Right lung (tissue), 5 donors: ENCODE results near the gene MOK. TPM values are rescaled to one million over a fixed set of nuclear protein-coding genes. Genes with fewer than 3 reads are reported as not detected.

ENCODE experiments used
- DNase-seq, 2 donors: peaks; one replicate each; pipeline ENCODE4 v3.0.0-alpha.2; 2013
- polyA plus RNA-seq, 5 donors: library from polyadenylated mRNA; unstranded; fragments of 120-200 nt; gene quantifications; one replicate each; pipeline versions ENCODE4 v1.2.1 to v1.2.3, GENCODE V29; 2013; ENCODE audit warnings: inconsistent platforms in 1 of 5, low replicate concordance in 1 of 5; ENCODE audit not compliant: insufficient read length in 5 of 5, insufficient read depth in 1 of 5

MOK gene
- polyA plus RNA-seq, 5 donors, result 24.6 to 32.7 (median 29.9) TPM

DNA sequence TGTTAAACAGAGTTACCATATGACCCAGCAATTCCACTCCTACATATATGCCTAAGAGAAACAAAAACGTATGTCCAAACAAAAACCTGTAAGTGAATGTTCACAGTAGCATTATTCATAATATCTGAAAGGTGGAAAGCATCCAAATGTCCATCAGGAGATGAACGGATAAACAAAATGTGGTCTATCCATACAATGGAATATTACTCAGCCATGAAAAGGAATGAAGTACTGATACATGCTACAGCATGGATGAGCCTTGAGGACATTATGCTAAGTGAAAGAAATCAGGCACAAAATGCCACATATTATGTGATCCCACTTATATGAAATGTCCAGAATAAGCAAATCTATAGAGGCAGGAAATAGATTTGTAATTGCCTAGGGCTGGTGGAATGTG lies 16.8 kb downstream of the MOK start:
- DNase-seq, result no peak

DNA sequence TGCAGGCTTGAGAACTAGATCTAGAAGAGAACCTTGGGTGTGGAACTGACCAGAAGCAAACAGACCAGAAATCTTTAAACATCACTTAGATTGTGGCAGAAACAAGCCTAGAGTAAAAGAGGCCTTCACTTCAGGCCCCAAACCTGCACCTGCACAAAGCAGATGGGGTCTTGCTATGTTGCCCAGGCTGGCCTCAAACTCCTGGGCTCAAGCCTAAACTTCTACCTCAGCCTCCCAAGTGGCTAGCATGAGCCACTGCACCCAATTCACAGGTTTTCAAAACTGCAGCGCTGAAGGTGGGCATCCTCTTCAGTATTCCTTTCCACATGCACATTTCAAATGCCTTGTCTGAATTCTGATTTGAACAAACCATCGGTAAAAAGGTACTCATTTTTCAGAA lies 19.9 kb downstream of the MOK start:
- no peak for DNase-seq

DNA sequence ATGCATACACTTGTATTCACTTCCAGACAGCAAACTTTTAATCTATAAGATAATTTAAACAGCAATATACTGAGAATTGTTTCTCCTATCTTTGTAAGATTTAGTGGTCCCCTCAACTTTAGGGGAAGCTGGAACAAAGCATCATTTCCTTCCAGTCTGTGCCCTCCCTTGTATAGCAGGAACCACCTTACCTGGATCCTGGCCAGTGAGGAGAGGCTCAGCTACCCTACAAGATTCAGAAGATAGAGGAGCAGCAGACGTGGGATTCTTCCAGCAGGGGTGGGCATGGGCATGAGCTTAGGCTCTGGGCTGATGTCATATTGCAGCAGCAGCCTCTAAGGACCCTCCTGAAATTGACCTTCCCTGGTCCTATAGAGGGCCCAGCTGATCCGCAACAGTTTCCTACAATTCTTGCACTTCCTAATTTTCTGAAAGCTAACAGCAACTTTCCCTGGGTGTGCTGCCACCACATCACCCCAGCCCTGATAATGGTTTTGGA lies 21.3 kb downstream of the MOK start:
- DNase-seq, result no peak

DNA sequence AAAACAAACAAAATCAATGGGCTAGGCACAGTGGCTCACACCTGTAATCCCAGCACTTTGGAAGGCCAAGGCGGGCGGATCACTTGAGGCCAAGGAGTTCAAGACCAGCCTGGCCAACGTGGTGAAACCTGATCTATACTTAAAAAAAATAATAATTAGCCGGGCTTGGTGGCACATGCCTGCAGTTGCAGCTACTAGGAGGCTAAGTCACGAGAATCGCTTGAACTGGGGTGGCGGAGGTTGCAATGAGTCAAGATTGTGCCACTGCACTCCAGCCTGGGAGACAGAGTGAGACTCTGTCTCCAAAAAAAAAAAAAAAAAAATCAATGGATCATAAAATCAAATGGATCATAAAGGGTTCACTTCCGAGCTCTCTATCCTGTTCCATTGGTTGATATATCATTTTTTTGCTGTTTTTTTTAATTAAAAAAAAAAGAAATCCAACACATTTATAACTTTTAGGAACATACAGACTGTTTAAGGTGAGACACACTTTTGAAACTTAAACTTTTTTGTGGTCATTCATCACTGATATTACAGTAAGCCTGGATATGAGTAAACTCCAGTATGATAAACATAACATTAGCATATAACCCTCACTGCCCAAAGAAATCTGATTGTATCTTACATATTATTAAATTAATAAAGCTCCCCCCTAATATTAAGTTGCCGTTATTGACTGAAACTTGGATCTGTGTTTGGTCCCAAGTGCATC lies 22.1 kb downstream of the MOK start:
- DNase-seq, result no peak

DNA sequence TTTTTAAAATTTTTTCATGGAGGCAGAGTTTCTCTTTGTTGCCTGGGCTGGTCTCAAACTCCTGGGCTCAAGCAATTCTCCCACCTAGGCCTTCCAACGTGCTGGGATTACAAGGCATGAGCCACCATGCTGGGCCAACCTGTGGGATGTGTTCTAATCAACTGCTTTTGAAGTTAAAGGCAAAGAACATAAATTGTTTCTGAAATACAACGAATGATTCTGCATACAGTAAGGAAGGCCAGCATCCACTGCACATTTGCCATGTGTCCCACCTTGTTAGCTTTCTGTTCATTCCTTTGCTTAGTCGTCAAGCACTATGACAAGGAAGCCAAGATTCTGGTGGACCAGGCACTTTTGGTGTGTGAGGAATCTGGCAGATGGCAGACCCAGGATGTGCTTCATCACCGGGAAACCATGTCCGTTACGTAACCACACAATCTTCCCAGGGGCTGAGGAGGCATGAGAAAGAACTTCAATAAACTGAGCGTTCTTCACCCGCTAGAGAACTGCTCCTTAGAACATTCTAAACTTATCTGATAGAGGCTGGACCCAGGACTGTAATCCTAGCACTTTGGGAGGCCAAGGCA lies 24.5 kb downstream of the MOK start:
- no peak for DNase-seq

DNA sequence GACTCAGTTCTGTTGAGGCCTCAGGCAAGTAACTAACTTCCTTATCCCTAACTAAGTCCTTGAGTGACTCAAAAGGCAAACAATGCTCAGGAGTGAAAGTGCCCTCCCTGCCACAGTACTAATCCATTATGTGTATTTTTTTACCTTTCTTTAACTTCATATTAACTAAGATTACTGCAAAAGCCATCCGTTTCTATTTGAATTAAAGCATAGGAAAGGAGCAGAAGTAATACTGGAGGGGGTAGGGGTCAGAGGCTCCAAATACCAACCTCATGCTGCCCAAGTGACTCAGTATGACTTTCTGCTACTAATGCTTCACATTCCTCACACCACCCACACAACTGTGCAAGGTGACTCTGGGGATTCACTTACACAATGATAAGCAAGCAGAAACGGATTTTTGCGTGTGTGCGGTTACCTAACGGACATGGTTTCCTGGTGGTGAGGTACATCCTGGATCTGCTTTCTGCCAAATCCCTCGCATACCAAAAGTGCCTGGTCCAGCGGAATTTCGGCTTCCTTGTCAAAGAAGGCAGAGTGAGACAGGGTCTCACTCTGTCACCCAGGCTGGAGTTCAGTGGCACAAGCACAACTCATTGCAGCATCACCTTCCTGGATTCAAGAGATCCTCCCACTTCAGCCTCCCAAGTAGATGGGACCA lies 25.1 kb downstream of the MOK start:
- no peak for DNase-seq

DNA sequence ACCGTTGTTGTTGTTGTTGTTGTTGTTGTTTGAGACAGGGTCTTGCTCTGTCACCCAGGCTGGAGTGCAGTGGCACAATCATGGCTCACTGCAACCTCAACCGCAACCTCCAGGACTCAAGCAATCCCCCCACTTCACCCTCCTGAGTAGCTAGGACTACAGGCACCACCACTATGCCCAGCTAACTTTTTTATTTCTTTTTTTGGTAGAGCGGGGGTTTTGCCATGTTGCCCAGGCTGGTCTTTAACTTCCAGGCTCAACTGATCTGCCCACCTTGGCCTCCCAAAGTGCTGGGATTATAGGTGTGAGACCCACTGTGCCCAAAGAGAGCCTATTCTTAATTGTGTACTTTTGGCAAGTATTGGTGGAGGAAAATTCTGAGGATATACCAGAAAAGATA lies 25.7 kb downstream of the MOK start:
- no peak for DNase-seq

DNA sequence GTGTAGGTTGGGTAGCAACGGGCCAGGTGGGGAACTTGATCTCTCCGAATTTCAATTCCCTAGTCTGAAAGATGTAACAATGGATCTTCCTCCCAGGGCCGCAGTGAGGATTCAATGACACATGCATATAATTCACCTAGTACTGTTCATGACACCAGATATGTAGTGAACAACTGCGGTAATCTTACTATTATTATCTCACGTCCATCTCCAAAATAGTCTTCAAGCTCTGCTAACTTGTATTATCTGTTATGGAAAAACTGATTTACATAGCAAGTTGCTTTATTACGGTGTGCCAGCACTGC lies 26.4 kb downstream of the MOK start:
- no peak for DNase-seq

DNA sequence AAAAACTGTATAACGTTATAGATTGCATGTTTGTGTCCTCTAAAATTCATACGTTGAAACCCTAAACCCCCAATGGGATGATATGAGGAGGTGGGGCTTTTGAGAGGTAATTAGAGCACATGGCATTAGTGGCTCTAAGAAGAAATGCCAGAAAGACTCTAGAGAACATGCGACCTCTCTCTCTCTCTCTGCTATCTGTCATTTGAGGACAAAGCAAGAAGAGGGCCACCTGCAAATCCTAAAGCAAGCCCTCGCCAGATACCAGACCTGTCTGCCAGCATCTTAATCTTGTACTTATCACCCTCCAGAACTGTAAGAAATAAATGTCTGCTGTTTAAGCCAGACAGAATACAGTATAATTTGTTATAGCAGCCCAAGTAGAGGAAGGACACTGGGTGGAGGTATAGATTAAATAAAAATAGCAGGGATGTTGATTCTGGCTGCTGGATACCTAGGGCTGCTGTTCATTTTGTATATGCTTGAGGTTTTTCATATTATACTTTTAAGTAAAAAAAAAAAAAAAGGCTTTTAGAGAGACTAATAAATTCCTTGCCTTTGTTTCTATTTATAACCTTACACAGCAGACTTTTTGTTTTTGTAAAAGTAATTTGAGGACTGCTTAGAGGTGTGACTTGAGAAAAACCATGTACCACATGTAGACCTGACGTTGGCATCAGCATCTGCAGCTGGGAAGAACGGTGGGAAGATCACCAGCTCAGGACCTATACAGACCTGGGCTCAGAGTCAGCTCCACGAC lies 26.9 kb downstream of the MOK start:
- DNase-seq, result no peak

DNA sequence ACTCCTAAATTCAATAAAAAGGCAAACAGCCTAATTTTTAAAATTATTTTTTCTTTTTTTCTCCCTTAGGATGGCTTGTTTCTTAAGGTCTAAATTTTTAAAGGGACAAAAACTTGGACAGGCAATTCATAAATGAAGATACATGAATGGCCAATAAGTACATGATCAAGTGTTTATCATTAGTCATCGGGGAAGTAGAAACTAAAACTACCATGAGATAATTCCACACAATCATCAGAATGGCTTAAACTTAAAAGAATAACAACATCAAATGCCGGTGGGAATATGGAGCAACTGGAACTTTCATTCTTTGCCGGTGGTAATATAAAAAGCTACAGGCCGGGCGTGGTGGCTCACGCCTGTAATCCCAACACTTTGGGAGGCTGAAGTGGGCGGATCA lies 29.1 kb downstream of the MOK start:
- DNase-seq, result no peak

DNA sequence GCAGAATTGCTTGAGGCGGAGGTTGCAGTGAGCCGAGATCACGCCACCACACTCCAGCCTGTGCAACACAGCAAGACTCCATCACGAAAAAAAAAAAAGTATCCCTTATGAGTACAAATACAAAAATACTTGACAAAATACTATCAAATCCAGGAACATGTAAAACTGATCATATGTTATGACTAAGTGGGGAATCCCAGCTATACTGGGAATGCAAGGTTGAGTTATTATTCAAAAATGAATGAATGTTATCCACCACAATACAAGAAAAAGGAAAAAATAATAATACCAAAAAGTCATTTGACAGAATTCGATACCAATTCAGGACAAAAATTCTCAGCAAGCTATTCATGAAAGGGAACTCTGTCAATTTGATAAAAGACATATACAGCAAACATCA lies 32.6 kb downstream of the MOK start:
- no peak for DNase-seq

DNA sequence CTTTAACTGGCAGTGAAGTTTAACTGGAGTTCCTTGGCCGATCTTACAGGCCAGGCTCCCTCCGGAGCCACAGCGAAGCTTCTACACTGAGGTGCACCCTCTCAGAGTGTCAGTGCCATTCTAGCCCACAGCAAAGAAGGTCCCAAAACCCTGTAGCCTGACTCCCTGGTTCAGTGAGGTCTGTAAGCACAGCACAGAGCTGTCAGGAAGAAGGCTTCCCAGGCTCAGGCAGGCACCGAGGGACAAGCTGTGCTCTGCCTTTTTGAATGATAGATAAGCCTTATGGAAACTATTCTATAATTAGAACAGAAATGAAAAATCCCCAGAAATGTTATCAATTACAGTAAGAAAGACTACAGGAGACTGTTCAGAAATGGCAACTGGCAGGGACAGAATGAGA lies 40.2 kb downstream of the MOK start:
- DNase-seq, result no peak

DNA sequence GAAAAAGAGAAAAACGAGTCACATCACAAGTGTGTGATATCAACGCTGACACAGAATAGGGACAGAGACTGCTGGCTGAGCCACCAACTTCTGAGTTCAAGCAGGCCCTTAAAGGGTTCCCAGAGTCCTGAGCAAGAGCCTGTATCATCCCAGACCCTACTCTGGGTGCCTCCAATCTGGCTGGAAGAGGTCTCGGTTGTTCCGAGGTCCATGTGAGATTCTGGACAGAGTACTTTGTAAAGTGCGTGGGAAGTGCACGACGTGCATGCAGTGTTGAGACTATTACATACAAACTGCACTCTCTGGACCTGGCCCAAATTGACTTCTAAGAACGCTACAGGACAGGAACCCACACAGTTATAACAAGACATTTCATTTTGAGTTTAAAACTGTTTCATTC lies 40.6 kb downstream of the MOK start:
- DNase-seq, result no peak

DNA sequence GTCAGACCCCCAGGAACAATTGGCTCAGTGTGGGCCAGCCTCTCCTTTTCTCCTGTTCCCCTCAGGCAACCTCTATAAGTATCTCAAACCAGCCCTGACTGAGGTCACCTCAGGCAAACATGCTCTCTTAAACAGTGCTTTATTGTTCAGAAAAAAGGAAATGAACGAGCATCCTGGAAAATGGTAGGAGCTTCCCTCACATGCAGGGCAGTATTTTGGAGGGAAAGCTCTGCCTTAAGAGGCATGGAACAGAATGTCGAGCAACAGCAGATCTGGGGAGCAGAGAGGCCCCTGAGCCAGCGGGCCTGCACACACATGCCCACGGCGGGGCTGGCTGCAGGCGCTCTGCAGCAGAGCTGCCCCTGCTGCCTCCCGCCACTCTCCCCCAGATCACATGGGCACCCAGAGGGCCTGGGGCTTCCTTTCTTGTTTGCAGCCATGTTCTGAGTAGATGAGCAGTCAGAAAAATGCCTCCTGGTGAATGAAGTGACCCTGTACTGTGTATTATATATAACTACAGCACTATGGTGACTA lies 42.0 kb downstream of the MOK start:
- no peak for DNase-seq

DNA sequence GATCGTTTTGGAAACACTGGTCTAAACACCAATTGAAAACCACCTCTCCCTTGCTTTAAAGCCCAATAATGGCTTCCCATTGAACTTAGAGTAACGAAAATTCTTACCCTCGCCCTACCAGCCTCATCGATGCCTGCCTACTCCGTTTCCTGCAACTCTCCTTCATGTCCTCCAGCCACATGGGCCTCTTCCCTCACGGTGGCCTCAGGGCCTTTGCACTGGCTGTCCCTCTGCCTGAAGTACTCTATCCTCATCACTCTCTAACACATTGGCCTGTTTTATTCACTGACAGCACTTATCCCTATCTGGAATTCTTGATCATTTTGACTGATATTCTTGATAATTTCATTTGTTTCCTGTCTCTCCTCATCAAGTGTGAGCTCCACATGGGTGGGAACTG lies 46.8 kb downstream of the MOK start:
- DNase-seq, result no peak

DNA sequence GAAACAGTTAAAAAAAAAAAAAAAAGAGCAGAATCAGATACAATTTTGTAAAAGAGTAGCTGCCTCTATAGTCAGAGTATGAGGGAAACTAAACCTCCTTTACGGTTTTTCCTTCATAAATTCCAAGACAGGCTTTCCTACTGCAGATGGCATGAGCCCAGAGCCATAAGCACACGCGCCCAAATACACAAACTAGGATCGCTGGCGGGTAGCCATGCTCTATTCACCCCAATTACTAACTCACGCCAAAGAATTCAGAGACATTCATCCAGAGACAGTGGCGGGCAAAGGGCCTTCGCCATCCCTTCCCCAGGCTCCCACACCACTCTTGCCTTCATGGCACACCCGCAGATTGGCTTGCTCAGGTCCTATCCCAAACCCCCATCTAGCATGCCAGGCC lies 48.2 kb downstream of the MOK start:
- peak; percentile 41 to 42 for DNase-seq

DNA sequence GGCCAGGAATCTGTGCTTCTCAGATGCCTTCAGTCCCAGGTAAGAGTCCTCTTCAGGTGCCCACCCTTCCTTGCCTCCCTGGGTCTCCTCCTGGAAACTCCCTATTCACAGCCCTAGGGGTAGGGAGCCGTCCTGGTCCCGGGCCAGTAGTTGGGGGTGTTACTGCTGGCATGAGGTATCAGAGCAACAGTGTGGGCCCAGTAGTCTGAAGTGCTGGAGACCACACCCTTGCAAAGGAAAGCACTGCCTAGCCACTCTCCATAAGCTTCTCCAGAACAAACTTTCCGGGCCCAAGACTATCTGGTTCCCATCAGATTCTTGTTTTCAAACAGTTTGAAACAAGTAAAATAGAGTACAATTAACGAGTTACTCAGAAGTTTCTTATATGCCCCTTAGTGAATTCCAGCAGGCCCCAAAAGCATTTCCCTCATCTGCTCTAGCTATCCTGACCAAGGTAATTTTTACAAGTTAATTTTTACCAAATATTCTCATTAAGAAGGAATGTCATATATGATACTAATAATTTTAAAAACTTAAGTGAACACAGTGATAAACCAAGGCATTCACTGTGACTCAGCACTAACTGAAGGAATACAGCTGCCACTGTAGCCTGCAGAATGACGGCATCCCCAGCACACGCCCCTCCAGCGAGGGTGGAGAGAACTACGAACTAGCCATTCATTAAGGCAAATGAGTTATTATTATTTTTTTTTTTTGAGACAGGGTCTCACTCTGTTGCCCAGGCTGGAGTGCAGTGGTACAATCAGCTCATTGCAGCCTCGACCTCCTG lies 49.4 kb downstream of the MOK start:
- no peak for DNase-seq

DNA sequence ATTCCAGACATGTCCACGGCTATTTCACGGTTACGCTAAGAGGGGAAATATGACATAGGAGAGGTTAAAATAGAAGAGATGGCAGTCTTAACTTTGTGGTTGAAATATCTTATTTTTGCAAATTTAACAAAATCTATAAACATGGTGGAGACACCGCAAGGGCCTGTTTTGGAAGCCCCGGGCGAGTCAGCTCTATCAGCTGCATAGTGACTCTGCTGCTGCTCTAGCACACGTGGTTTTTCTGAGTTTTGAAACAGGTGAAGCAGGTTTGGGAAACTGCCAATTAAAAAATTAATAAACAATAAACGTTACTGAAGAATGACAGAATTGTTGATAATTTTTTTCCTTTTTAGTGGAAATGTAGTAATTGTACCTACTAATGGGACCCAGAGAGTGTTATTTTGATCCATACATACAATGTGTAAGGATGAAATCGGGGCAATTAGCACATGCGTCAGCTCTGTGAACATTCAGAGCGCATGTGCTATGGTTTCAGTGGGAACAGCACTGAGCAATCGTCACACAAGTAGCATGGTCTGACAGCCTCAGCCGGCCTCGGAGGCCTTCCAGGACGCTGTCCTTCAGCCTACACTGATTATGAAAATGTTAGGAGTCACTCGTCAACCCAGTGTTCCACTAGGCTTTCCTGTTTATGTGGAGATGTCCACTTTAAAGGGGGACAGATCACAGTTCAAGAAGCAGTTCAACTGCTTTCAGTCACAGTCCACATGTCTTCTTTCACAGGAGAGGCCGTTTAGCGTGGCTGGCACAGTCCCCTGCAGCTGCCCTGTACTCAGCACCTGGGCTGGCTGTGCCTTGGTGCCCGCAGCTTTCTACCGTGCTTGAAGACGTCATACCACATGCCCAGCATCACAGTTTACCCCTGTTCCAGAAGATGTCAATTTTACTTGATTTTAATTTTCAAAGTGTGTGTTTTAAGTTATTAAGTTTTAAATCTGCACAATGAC lies 51.8 kb downstream of the MOK start:
- no peak for DNase-seq

DNA sequence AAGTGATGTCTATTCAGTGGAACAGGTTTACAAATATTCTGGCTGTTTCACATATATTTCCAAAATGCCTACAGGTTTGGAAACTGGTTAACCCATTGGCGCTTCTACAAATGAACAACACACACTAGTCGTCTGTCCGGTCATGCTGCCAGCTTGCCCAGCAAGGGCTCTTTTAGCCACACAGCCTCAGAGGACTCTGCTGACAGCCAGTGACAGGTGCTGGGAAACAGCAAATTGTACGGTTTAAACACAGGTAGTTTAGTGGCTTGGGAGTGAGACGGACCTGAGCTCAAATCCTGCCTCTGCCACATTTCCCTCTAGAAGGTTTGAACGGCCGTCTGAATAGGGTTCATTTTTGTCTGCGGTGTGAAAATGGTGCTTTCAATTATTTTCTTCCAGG lies 53.8 kb downstream of the MOK start:
- DNase-seq, result no peak

DNA sequence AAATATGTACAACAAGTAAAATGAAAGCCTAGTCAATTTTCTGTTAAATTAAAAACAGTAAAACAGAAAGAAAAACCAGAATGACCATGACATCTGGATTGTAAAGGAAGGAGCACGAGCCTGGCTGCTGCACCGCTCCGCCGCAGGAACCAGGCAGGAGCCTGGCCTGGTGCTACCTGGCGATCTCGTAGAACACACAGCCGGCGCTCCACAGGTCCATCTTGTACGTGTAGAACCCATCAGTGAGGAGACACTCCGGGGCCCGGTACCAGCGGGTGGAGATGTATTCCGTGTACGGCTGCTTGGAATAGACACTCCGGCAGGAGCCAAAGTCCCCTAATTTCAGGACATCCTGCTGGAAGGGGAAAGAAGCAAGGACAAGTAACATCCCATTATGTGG lies 54.3 kb downstream of the MOK start:
- no peak for DNase-seq
